ENCODE results near the gene HSPB1.
"Not testable (repeated sequence)": the region's sequence is repeated elsewhere in the genome, so short reads cannot be mapped to it uniquely, and the experiment has no call there.

HSPB1 gene

DNA sequence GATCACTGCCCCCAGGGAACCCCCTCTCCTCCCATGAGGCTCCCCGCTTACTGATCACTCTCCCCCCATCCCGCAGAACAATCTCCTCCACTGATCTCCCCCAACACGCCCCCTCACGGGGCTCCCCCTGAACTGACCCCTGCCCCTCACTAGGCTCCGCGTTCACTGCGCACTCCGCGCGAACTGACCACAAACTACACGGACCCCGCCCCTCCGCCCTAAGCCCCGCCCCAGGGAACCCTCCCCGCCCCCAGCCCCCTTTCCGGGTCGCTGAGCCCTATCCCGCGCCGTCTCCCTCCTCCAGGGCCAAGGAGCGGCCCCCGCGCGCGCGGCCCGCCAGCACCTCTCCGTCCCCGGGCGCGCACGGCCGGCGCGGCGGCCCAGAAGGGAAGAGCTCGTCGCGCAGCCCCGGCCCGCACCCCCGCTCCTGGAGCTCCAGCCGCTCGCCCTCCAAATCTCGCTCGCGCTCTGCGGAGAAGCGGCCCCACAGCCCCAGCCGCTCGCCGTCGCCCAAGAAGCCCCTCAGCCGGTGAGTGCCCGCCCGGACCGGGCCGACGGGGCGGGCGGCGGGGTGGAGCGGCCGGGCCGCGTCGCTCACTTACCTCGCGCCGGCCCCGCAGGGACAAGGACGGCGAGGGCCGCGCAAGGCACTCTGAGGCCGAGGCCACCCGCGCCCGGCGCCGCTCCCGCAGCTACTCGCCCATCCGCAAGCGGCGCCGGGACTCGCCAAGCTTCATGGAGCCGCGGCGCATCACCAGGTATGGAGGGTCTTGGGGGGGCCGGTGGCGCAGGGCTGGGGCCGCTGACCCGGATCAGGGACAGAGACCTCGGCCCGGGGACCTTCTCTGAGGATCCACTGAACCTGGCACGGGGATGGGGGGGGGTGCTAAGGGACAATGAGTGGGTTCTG is 19.9 kb upstream of the HSPB1 start:
- DNase-seq, result no peak

DNA sequence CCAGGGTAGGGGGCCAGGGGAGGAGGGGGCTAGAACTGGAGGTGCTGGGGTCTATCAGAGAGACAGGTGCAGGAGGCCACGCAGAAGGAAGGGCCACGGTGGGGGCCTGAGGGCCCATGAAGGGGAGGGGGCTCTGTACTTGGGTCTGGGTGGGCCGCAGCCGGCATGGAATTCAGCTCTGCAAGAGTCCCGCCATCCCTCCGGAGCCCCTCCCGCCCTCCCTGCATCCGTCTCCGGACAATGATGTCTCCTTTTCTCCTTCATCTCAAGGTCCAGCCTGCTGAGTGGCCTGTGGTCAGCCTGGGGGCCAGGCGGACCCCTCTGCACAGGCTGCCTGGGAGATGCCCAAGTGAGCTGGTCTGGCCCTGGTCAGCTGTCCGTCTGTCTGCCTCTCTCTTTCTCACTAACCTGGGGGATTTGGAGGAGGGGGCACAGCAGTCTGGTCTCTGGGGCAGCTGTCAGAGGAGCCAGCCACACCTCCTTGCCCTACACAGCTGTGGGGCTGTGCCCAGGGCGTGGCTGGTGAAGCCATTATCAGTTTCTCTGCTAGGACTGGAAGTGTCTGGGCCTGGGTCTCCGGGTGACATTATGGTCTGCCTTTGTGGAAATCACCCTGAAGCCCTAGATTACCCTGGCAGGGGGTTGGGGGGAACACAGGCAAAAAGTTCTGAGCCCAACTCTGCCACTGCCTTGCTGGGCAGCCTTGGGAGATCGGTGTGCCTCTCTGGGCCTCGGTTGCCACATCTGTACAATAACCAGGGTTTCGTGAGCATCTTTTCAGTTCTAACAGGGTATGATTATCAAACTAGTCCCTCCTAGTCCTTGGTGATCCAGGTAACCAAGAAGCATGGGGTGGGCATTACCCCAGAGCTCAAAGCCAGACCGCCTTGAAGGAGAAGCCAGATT is 19.0 kb upstream of the HSPB1 start:
- no peak for DNase-seq

DNA sequence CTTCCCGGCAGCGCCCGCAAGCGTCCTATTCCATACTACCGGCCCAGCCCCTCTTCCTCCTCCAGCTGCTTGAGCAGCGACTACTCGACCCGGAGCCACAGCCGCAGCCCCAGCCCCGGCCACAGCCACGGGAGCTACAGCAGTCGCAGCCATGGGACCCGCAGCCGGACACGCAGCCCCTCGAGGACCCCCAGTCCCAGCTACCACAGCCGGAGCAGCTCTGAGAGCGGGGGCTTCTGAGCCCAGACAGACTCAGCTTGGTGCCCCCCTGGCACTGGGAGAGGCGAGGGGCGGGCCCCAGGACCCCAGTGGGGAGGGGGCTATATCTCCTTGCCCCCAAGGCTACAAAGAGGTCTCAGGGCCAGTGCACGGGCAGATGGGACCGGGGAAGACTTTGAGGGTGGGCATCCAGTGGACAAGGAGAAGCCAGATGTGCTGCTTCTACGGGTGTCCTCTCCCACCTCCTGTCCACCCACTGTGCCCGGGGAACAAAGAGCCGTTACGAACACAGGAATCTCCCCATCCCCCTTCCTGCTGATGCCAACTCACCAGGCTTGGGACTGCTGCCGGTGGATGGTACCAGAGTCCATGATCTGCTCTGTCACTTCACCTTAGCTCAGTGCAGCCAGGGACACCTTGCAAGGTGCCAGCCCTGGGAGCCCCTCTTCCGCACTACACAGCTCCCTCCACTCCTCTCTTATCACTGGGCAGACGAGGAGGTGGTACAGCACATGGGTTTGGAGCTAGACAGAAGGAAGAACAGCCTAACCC is 16.7 kb upstream of the HSPB1 start:
- no peak for DNase-seq

DNA sequence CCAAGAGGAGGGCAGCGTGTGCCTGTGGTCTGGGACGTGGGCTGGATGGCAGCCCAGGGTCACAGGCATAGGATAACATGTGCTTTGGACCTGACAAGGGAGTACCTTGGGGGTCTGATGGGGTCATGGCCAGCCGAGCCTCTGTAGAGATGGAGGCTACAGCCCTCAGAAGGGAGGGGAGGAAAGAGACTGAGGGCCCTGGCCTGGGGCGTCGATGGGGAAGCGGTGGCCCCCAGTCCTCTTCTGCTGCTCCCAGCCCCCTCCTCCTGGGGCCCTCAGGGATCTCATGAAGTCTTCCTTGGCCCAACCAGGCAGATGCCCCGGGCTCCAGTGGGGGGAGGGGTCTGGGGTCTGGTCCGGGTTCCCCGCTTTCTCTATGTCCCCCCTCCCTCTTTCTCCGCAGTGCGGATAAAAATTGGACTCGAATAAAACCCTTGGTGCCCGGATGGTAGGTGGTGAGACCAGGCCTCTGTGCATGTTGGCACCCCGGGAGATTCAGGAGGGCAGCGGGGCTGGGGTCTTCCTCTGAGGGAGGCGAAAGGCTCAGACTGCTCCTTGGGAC is 15.6 kb upstream of the HSPB1 start:
- DNase-seq, result no peak

DNA sequence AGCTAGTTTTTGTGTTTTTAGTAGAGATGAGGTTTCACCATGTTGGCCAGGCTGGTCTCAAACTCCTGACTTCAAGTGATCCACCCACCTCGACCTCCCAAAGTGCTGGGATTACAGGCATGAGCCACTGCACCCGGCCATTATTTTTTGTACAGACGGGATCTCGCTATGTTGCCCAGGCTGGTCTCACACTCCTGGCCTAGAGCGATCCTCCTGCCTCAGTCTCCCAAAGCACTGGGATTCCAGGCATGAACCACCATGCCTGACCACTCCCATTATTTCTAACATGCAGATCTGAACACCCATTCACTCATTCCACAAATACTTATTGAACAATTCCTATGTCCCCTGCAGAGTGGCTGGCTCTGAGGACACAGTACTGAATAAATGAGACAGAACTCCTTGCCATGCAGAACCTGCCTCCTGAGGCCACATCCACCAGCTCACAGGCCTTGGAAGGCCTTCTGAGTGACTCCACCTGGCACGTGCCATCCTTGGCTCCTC is 11.6 kb upstream of the HSPB1 start:
- DNase-seq, result not testable (repeated sequence)

DNA sequence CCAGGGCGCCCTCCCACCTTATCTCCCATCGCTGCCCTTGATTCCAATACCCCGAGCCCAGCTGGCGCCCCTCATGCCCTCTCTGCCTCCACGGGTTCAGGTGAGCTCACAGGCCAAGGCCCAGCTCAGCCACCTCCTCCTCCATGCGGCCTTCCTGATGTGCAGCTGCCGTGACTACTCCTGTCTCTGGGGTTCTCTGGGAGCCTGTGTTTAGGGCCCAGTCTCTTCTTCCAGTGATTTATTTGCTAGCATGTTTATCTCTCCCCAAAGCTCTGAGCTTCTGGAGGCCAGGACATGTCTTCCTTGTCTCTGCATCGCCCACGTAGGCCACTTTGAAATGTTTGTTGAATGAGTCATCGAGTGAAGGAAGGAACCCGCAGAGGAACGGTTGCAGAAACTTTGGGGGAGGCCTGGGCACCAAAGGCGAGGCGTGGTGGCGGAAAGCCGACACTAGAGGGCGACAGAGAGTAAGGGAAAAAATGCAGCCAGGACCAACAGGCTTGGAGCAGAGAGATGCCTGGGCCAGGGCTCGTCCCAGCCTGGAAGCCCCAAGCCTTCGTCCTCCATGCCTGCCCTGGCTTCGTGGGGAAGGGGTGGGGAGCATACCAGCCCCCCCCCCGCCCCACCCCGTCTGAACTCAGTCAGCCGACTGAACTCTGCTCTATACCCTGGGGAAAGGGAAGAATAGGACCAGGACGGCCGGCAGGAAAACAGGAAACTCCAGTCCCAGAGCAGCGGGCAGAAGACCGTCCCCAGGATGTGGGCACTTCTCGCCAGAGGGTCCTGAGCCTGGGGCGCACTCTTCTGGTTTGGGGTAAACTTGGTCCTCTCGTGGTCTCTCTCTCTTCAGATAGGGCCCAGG is 10.9 kb upstream of the HSPB1 start:
- DNase-seq, result peak; percentile 88

DNA sequence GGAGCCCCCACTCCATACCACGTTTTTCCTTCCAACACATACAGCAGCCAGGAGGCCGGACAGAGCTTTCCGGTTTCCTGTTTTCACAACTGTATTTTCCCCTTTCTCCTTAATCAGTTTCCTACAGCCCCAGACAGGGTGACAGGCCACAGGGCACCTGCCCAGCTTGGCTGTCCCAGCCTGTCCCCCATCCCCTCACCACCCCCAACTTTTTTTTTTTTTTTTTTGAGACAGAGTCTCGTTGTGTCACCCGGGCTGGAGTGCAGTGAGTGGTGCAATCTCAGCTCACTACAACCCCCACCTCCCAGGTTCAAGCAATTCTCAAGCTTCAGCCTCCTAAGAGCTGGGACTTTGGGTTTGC is 10.3 kb upstream of the HSPB1 start:
- no peak for DNase-seq

DNA sequence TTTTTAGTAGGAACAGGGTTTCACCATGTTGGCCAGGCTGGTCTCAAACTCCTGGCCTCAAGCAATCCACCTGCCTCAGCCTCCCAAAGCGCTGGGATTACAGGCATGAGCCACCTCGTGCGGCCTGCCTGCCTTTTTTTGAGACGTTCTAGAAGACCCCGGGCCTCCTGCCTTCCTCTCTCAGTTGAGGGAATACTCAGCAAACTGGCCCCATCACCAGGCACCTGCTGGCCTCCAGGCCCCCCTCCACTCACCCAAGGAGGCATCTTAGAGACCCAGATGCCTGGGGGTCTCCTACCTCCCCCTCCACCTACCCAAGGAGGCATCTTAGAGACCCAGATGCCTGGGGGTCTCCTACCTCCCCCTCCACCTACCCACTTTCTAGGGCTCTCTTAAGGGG is 9.6 kb upstream of the HSPB1 start:
- not testable (repeated sequence) for DNase-seq

DNA sequence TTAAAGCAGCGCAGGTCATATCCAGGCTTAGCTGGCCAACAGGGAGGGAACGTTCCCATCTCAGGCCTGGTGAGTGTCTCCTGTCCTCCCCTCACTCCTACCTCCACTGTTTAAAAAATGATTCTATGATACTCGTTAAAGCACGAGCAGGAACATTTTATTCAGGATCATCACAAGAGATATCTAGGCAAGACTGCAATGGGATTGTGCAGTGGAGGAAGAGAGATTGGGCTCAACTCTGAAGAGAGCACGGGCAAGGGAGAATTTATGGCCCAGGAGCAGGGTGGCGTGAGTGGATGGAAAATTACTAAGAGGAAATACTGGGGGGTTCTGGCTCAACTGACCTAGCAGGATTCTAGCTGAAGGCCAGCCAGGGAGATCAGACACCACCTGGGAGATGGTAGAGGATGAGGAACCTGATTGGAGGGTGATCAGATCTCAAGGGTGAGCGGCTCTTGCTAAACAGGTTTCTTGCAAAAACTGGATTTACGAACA is 9.0 kb upstream of the HSPB1 start:
- DNase-seq, result no peak

DNA sequence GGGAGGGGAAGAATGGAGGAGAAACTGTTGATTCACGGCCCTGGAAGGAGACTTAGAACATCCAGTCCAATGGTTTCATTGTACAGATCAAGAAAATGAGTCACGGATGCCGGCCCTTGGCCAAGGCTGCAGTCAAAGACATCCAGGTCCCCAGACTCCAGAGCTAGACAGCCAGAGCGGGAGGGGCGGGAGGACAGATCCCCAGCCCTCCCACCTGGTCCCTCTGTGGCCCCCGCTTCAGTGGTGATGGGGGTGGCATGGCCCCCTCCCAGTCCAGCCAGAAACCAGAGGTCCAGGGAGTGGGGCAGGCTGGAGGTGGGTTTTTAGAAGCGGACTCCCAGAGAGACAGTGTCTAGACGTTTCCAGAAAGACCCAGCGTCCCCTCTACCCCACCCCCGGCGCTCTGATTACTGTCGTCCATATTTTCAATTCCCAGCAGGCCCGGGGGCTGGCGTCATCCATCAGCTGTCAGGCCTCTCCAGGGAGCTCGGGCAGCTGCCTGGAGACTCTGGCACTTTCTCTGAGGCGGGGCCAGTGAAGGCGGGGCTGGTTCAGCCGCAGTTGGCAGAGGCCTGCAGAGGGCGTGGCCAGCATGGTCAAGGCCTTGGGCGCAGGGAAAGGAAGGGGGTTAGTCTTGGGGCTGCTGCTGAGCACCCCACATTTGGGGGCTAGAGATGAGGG is 8.0 kb upstream of the HSPB1 start:
- DNase-seq, result no peak

DNA sequence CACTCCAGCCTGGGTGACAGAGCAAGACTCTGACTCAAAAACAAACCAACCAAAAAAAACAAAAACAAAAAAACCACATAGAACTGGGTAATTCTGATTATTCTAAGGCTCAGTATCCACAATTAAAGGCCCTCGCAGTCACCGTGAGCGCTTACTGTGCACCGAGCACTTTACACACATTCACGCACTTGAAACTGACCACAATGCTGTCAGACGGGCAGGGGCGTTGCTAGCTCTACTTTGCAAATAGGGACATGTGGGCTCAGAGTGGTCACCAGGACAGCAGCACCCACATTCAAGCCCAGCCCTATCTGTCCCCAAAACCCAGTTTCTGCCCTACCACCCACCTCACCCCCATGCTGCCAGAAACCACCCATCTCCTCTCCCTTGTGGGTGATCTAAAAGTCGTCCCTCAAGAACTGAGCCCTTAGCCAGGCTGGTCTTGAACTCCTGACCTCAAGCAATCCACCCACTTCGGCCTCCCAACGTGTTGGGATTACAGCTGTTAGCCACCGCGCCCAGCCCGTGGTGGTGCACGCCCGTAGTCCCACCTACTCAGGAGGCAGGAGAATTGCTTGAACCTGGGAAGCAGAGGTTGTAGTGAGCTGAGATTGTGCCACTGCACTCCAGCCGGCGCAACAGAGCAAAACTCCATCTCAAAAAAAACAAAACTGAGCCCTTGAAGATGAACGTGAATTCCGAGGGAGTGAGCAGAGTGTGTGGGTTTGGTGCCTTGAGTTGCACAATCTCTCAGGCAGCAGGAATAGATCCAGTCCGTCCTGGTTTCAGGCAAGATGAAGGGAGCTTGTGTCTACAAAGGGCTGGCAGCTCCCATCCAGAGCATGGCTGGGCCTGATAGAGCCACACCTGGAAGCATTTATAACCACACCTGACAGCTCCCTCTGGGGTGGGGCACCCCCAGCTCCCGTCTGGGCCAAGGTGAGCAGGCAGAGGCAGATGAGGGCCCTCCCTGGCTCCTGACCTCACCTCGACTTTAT is 5.4 kb upstream of the HSPB1 start:
- DNase-seq, result no peak

DNA sequence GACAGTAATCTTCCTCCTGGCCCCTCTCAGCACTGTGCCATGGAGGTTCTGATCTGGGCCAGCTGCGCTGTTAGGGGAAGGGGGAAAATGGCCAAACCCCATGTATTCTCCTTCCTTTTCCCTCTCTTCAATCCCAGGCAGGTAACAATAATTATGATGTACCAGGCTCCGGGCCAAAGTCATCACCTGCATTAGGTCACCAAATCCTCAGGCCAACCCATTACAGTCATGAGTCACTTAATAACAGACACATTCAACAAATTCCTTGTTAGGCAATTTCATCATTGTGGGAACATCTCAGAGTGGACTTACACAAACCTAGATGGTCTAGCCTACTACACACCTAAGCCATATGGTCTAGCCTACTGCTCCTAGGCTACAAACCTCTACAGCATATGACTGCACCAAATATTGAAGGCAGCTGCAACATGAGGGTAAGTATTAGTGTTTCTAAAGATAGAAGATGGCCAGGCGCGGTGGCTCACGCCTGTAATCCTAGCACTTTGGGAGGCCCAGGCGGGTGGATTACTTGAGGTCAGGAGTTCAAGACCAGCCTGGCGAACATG is 2.2 kb upstream of the HSPB1 start:
- DNase-seq, result no peak

DNA sequence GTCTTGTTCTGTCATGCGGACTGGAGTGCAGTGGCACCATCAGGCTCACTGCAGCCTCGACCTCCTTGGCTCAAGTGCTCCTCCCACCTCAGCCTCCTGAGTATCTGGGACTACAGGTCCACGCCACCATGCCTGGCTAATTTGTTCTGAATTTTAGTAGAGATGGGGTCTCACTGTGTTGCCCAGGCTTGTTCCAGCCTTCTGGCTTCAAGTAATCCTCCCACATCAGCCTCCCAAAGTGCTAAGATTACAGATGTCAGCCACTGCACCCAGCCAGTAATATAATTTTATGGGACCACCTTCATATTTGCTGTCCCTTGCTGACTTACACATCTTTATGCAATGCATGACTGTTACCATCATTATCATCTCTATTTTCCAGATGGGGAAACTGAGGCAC is 1.5 kb upstream of the HSPB1 start:
- no peak for DNase-seq

DNA sequence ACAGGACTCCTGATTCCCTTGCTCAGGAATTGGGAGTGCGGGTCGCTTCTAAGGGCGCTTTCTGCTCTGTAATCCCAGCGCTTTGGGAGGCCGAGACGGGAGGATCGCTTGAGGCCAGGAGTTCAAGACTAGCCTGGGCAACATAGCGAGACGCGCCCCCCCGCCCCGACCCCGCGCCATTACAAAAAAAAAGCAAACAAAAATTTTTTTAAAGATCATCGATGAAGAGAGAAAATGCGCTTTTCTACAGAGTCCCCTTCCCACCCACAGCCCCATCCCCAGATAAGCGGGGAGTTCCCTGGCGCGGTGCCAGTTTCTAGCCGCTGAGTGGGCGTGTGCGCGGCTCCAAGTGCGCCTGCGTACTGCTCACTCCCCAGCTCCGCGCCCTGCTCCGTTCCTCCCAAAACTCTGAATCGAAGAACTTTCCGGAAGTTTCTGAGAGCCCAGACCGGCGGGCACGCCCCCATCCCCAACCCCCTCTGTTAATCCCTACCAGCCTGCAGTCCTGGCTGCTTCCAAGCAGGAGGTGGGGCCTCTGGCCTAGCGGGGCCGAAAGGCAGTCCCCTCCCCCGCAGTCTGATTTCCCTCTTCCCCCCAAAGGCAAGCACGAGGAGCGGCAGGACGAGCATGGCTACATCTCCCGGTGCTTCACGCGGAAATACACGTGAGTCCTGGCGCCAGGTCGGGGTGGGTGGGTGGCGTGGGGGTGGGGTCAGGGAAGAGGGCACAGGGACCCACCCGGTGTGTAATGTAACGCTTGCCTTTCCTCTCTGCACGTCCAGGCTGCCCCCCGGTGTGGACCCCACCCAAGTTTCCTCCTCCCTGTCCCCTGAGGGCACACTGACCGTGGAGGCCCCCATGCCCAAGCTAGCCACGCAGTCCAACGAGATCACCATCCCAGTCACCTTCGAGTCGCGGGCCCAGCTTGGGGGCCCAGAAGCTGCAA is 1.0 kb downstream of the HSPB1 start:
- peak; percentile 82 for DNase-seq

DNA sequence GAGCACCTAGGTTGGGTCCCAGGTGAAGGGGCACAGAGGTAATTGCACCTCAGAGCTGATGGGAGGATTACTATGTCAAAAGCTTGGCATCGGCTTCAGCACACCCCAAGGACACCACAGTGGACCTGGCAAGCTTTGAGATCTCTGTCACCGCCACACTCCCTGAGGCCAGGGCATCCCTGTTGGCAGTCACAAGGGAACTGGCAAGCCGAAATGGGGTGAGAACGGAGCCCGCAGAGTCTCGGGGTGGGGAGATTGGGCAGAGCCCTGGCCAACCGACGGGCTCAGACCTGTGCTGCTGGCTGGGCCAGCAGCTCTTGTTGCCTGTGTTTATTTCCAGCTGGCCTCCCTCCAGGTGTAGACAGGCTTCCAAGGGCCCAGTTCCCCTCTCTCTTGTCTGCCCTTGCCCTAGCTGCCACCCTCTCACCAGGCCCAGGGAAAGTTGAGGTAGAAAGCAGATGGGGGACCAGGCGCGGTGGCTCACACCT is 2.5 kb downstream of the HSPB1 start:
- DNase-seq, result no peak

DNA sequence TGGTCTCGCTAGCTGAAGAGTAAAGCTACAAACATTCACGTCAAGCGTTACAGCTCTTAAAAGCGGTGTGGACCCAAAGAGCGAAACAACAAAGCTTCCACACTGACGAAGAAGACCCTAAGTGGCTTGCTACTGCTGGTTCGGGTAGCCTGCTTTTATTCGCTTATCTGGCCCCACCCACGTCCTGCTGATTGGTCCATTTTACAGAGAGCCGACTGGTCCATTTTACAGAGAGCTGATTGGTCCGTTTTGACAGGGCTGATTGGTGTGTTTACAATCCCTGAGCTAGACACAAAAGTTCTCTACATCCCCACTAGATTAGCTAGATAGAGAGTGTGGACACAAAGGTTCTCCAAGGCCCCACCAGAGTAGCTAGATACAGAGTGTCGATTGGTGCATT is 6.4 kb downstream of the HSPB1 start:
- not testable (repeated sequence) for DNase-seq

DNA sequence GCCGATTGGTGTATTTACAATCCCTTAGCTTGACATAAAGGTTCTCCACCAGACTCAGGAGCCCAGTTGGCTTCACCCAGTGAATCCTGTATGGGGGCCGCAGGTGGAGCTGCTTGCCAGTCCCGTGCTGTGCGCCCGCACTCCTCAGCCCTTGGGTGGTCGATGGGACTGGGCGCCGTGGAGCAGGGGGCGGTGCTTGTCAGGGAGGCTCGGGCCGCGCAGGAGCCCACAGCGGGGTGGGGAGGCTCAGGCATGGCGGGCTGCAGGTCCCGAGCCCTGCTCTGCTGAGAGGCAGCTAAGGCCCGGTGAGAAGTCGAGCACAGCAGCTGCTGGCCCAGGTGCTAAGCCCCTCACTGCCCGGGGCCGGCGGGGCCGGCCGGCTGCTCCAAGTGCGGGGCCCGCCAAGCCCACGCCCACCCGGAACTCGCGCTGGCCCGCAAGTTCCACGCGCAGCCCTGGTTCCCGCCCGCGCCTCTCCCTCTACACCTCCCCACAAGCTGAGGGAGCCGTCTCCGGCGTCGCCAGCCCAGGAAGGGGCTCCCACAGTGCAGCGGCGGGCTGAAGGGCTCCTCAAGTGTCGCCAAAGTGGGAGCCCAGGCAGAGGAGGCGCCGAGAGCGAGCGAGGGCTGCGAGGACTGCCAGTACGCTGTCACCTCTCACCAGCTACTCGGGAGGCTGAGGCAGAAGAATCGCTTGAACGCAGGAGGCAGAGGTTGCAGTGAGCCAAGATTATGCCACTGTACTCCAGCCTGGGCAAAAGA is 7.0 kb downstream of the HSPB1 start:
- DNase-seq, result not testable (repeated sequence)
